WTC11 (cell line): ENCODE measurements around the gene SF3B2. TPM values are rescaled to one million over a fixed set of nuclear protein-coding genes. Genes with fewer than 3 reads are reported as not detected.

Source experiments
- ATAC-seq: fragments of 200-7000 bp; cut with Tn5 transposase; 2 replicates; pipeline ENCODE4 v1.10.0; 2021; ENCODE audit warnings: mild to moderate bottlenecking, moderate library complexity
- CTCF ChIA-PET: fragments of 300-600 bp; sonication (Branson Sonifier 250); formaldehyde crosslinking; loops from one replicate; lab custom pipeline; 2021; ENCODE audit warnings: antibody characterized with exemption; lab: Charles Lee
- POLR2A ChIA-PET: fragments of 350-600 bp; sonication (Branson Sonifier 250); formaldehyde crosslinking; loops from one replicate; lab custom pipeline; 2021; ENCODE audit warnings: antibody characterized with exemption; lab: Charles Lee
- DNase-seq: peaks from one replicate; pipeline ENCODE4 v3.0.0; 2021; ENCODE audit warnings: low spot score
- H3K27ac Mint-ChIP-seq: 2 replicates; pipeline ENCODE4 v1.8.0; 2021; ENCODE audit warnings: mixed read lengths
- H3K27me3 Mint-ChIP-seq: 2 replicates; pipeline ENCODE4 v1.8.0; 2021; ENCODE audit warnings: low read depth, mild to moderate bottlenecking, moderate library complexity, mixed read lengths
- H3K36me3 Mint-ChIP-seq: 2 replicates; pipeline ENCODE4 v1.8.0; 2021; ENCODE audit warnings: mixed read lengths
- H3K4me1 Mint-ChIP-seq: 2 replicates; pipeline ENCODE4 v1.8.0; 2022; ENCODE audit warnings: mixed read lengths
- H3K4me3 Mint-ChIP-seq: 2 replicates; pipeline ENCODE4 v1.8.0; 2021; ENCODE audit warnings: mild to moderate bottlenecking, moderate library complexity, mixed read lengths
- H3K9me3 Mint-ChIP-seq: 2 replicates; pipeline ENCODE4 v1.8.0; 2021; ENCODE audit warnings: mixed read lengths
- AR ChIP-seq: fragments of 250-450 bp; sonication (Bioruptor Pico); IDR thresholded peaks from 2 replicates; pipeline ENCODE4 v1.9.0; 2021; ENCODE audit warnings: mild to moderate bottlenecking
- ATF3 ChIP-seq: sonication (generic); formaldehyde crosslinking; conservative IDR thresholded peaks from 2 replicates; pipeline ENCODE4 v1.8.1; 2022; ENCODE audit warnings: mild to moderate bottlenecking, missing genetic modification reagents
- CBFB ChIP-seq: sonication (generic); formaldehyde crosslinking; IDR thresholded peaks from 2 replicates; pipeline ENCODE4 v1.8.1; 2022; ENCODE audit warnings: mild to moderate bottlenecking, low read depth, missing genetic modification reagents
- CREM ChIP-seq: sonication (generic); formaldehyde crosslinking; IDR thresholded peaks from 2 replicates; pipeline ENCODE4 v1.8.1; 2022; ENCODE audit warnings: mild to moderate bottlenecking, missing genetic modification reagents, moderate library complexity
- EMX1 ChIP-seq: fragments of 250-450 bp; sonication (Bioruptor Pico); IDR thresholded peaks from 2 replicates; pipeline ENCODE4 v1.8.0; 2021; ENCODE audit warnings: mild to moderate bottlenecking
- HMGXB4 ChIP-seq: sonication (generic); formaldehyde crosslinking; IDR thresholded peaks from 2 replicates; pipeline ENCODE4 v1.8.1; 2023; ENCODE audit warnings: mild to moderate bottlenecking, moderate library complexity, missing genetic modification reagents
- JUN ChIP-seq: sonication (generic); formaldehyde crosslinking; IDR thresholded peaks from 2 replicates; pipeline ENCODE4 v1.8.0; 2023; ENCODE audit warnings: mild to moderate bottlenecking, missing genetic modification reagents
- PREB ChIP-seq: sonication (generic); formaldehyde crosslinking; IDR thresholded peaks from 2 replicates; pipeline ENCODE4 v1.8.1; 2022; ENCODE audit warnings: mild to moderate bottlenecking, missing genetic modification reagents, moderate library complexity, borderline replicate concordance
- SP1 ChIP-seq: sonication (generic); formaldehyde crosslinking; conservative IDR thresholded peaks from 2 replicates; pipeline ENCODE4 v1.8.1; 2022; ENCODE audit warnings: missing genetic modification reagents
- ZNF281 ChIP-seq: sonication (generic); formaldehyde crosslinking; IDR thresholded peaks from 2 replicates; pipeline ENCODE4 v1.8.0; 2023; ENCODE audit warnings: mild to moderate bottlenecking, missing genetic modification reagents
- ZNF416 ChIP-seq: fragments of 250-450 bp; sonication (Bioruptor Pico); IDR thresholded peaks from 2 replicates; pipeline ENCODE4 v1.9.0; 2021; ENCODE audit warnings: mild to moderate bottlenecking, inconsistent platforms
- ZNF532 ChIP-seq: fragments of 250-450 bp; sonication (Bioruptor Pico); IDR thresholded peaks from 2 replicates; pipeline ENCODE4 v1.9.0; 2021; ENCODE audit warnings: mild to moderate bottlenecking, borderline replicate concordance
- total RNA-seq: library from RNA; stranded (reverse); gene quantifications from 3 replicates; pipeline ENCODE4 v1.2.3, GENCODE V29; 2021

Gene SF3B2
- total RNA-seq, 1 experiment from 2014 or later = 295 TPM

GRCh38 chr11:66015454-66015881 lies 36.7 kb upstream of the SF3B2 start:
- no peaks in the 10 kb centered on the region for H3K4me1 Mint-ChIP-seq
- H3K27ac Mint-ChIP-seq = no peak overlapping the region
- peaks cover 18% of the 10 kb centered on the region for H3K27me3 Mint-ChIP-seq
- H3K4me3 Mint-ChIP-seq = no peak overlapping the region
- ATAC-seq (no peak), DNase-seq (no peak)
- H3K9me3 Mint-ChIP-seq = no peaks in the 10 kb centered on the region
- POLR2A ChIA-PET = no interaction called here
- CTCF ChIA-PET = interaction anchor here (0.6 to 1.6 kb wide), 4 partner anchors 30 to 235 kb away, joined by 3 to 4 read pairs (median 4); partner anchors contain the start of gene CCDC85B
- H3K36me3 Mint-ChIP-seq = no peaks in the 10 kb centered on the region
- TF ChIP-seq SP1 = no peak

GRCh38 chr11:66015936-66016792 lies 36.0 kb upstream of the SF3B2 start:
- peaks cover 11% of the 10 kb centered on the region for H3K27me3 Mint-ChIP-seq
- no peak overlapping the region for H3K4me3 Mint-ChIP-seq
- no peaks in the 10 kb centered on the region for H3K9me3 Mint-ChIP-seq
- no peak for DNase-seq
- no peaks in the 10 kb centered on the region for H3K4me1 Mint-ChIP-seq
- H3K27ac Mint-ChIP-seq = no peak overlapping the region
- ChIA-PET CTCF (interaction anchor here (1.0 to 1.6 kb wide), 2 partner anchors 29 to 125 kb away, joined by 4 read pairs; partner anchors contain the start of gene CCDC85B), POLR2A (no interaction called here)
- H3K36me3 Mint-ChIP-seq = no peaks in the 10 kb centered on the region
- TF ChIP-seq CBFB = no peak
- TF ChIP-seq ZNF416 (CRISPR knock-in tag) = no peak
- no peak for TF ChIP-seq EMX1
- no peak for TF ChIP-seq ATF3 (CRISPR knock-in tag)
- TF ChIP-seq JUN (CRISPR knock-in tag) = no peak
- TF ChIP-seq SP1 = no peak
- TF ChIP-seq ZNF281 (CRISPR knock-in tag) = no peak
- TF ChIP-seq ZNF532 (CRISPR knock-in tag) = no peak
- no peak for TF ChIP-seq HMGXB4
- TF ChIP-seq AR (CRISPR knock-in tag) = no peak
- TF ChIP-seq PREB (CRISPR knock-in tag) = no peak
- TF ChIP-seq CREM (CRISPR knock-in tag) = no peak
- ATAC-seq = no peak
